ENCODE data around the gene FHL2.

DNA sequence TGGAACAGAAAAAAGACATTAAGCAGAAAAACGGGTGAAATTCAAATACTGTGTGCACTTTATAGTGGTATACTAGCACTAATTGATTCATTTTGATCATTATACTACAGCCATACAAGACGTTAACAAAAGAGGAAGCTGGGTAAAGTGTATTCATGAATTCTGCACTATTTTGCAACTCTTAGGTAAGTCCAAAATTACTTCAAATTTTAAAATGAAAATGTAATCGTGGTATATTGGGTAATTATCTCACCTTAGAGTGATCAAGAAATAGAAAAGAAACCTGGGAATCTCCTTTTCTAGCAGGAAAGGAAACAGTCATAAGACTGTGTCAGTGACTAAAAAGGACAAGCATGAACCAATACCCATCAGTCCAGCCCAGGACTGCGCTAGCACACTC lies 74.8 kb downstream of the FHL2 start:
- TF ChIP-seq, protein P1, sequence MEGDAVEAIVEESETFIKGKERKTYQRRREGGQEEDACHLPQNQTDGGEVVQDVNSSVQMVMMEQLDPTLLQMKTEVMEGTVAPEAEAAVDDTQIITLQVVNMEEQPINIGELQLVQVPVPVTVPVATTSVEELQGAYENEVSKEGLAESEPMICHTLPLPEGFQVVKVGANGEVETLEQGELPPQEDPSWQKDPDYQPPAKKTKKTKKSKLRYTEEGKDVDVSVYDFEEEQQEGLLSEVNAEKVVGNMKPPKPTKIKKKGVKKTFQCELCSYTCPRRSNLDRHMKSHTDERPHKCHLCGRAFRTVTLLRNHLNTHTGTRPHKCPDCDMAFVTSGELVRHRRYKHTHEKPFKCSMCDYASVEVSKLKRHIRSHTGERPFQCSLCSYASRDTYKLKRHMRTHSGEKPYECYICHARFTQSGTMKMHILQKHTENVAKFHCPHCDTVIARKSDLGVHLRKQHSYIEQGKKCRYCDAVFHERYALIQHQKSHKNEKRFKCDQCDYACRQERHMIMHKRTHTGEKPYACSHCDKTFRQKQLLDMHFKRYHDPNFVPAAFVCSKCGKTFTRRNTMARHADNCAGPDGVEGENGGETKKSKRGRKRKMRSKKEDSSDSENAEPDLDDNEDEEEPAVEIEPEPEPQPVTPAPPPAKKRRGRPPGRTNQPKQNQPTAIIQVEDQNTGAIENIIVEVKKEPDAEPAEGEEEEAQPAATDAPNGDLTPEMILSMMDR (IDR thresholded peaks at IDR 0.05; ENCODE audit: low read depth, low read length, missing input control): no peak
- TF ChIP-seq, protein P2, sequence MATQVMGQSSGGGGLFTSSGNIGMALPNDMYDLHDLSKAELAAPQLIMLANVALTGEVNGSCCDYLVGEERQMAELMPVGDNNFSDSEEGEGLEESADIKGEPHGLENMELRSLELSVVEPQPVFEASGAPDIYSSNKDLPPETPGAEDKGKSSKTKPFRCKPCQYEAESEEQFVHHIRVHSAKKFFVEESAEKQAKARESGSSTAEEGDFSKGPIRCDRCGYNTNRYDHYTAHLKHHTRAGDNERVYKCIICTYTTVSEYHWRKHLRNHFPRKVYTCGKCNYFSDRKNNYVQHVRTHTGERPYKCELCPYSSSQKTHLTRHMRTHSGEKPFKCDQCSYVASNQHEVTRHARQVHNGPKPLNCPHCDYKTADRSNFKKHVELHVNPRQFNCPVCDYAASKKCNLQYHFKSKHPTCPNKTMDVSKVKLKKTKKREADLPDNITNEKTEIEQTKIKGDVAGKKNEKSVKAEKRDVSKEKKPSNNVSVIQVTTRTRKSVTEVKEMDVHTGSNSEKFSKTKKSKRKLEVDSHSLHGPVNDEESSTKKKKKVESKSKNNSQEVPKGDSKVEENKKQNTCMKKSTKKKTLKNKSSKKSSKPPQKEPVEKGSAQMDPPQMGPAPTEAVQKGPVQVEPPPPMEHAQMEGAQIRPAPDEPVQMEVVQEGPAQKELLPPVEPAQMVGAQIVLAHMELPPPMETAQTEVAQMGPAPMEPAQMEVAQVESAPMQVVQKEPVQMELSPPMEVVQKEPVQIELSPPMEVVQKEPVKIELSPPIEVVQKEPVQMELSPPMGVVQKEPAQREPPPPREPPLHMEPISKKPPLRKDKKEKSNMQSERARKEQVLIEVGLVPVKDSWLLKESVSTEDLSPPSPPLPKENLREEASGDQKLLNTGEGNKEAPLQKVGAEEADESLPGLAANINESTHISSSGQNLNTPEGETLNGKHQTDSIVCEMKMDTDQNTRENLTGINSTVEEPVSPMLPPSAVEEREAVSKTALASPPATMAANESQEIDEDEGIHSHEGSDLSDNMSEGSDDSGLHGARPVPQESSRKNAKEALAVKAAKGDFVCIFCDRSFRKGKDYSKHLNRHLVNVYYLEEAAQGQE (IDR thresholded peaks at IDR 0.05): no peak
- TF ChIP-seq JUND (IDR thresholded peaks at IDR 0.05): no peak
